ENCODE data around the gene TMEM86B. TPM values are rescaled to one million over a fixed set of nuclear protein-coding genes. Genes with fewer than 3 reads are reported as not detected.
A peak's percentile ranks its signal among the peaks of the same experiment; 100 is the strongest.

Gene TMEM86B
- total RNA-seq, 1 donor from 2014 or later: 2.9 TPM

DNA sequence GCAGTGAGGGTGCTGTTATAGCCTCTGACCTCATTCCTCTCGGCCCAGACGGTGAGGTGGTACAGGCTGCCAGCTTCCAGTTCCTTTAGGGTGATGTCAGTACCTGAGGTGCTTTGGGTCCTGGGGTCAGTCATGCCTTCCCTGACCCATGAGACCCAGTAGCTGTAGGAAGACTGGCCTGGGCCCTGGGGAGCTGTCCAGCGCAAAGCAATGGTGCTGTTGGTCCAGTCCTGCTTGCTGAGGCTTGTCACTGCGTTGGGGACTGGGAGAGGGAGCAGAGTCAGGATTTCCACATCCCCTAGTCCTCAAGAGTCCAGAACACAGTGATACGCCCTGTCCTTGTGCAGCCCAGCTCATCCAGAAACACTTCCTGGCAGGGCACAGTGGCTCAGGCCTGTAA is 29.9 kb downstream of the TMEM86B start:
- Histone ChIP-seq H3K27ac (no peak overlapping the region), H3K4me1 (no peaks in the 10 kb centered on the region), H3K4me3 (no peak overlapping the region), H3K36me3 (no peaks in the 10 kb centered on the region), H3K27me3 (no peaks in the 10 kb centered on the region), H3K9me3 (no peaks in the 10 kb centered on the region)
- DNase-seq (ENCODE audit: extremely low spot score in 2 of 2): no peak
- intact Hi-C loops (cut with DNase I): no loop called here
- TF ChIP-seq POLR2AphosphoS5 (IDR thresholded peaks at IDR 0.05; ENCODE audit: insufficient read depth in 1 of 2, low read depth in 1 of 2) (no peak), POLR2A (IDR thresholded peaks at IDR 0.05) (no peak), CTCF (IDR thresholded peaks at IDR 0.05) (no peak)

DNA sequence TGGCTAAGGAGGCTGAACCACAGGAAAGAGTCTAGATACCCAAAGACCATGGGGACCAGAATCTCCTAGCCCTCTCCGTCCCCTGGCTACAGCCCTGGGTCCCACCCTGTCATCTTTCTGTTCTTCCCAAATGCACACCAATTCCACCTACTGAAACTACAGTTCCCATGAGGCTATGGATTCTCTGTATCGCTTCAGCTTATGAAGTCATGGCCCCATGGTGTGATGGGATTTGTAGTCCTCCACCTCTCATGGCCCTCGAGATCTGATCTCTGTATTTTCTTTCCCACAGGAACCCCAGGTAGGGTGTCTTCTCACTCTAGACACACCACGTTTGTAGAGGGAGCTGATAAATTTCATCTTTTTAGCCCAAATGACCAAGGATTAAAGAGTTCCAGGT is 31.0 kb downstream of the TMEM86B start:
- no peaks in the 10 kb centered on the region for H3K27me3 ChIP-seq
- no peak for DNase-seq (ENCODE audit: extremely low spot score in 2 of 2)
- no peaks in the 10 kb centered on the region for H3K9me3 ChIP-seq
- no peaks in the 10 kb centered on the region for H3K36me3 ChIP-seq
- intact Hi-C loops (cut with DNase I): no loop called here
- H3K4me1 ChIP-seq: no peaks in the 10 kb centered on the region
- no peak overlapping the region for H3K27ac ChIP-seq
- TF ChIP-seq CTCF (IDR thresholded peaks at IDR 0.05) (no peak), POLR2A (IDR thresholded peaks at IDR 0.05) (no peak), POLR2AphosphoS5 (IDR thresholded peaks at IDR 0.05; ENCODE audit: insufficient read depth in 1 of 2, low read depth in 1 of 2) (no peak)
- H3K4me3 ChIP-seq: no peak overlapping the region

DNA sequence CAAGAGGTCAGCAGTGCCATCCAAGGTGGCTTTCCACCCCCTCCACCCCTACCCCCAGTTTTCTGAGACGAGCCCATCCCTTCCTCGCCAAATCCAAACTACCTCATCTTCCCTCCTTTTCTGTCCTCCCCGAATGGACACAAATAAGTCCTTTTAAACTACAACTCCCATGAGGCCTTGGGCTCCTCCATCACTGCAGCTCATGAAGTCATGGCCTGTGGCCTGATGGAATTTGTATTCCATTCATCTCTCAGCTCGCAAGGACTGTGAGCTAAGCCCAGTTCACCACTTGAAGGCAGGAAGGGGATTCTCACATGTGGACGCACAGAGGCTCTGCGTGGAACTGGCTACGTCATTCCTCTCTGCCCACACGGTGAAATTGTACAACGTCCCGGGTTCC is 31.8 kb downstream of the TMEM86B start:
- H3K4me3 ChIP-seq: no peak overlapping the region
- DNase-seq (ENCODE audit: extremely low spot score in 2 of 2): no peak
- intact Hi-C loops (cut with DNase I): no loop called here
- no peaks in the 10 kb centered on the region for H3K4me1 ChIP-seq
- TF ChIP-seq CTCF (IDR thresholded peaks at IDR 0.05) (no peak), POLR2AphosphoS5 (IDR thresholded peaks at IDR 0.05; ENCODE audit: insufficient read depth in 1 of 2, low read depth in 1 of 2) (no peak), POLR2A (IDR thresholded peaks at IDR 0.05) (no peak)
- no peaks in the 10 kb centered on the region for H3K9me3 ChIP-seq
- H3K27ac ChIP-seq: no peak overlapping the region
- no peaks in the 10 kb centered on the region for H3K36me3 ChIP-seq
- H3K27me3 ChIP-seq: no peaks in the 10 kb centered on the region

DNA sequence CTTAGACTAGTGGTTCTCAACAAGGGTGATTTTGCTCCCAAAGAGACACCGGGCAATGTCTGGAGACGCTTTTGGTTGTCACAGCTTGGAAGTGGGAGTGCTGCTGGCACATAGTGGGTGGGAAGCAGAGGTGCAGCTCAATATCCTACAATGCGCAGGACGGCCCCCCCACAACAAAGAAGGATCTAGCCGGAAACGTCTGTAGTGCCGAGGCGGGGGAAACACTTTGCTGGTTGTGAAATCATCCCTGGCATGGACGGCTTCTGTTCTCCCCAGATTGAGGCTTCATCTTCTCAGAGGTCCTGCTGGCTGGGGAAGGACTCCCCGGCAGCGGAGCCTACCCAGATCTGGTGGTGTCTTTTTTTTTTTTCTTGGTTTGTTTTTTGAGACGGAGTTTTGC is 35.1 kb downstream of the TMEM86B start:
- Histone ChIP-seq H3K4me3 (no peak overlapping the region), H3K9me3 (no peaks in the 10 kb centered on the region), H3K36me3 (no peaks in the 10 kb centered on the region), H3K27ac (no peak overlapping the region), H3K4me1 (no peaks in the 10 kb centered on the region), H3K27me3 (no peaks in the 10 kb centered on the region)
- intact Hi-C loops (cut with DNase I): no loop called here
- DNase-seq (ENCODE audit: extremely low spot score in 2 of 2): no peak
- TF ChIP-seq CTCF (IDR thresholded peaks at IDR 0.05): no peak
- no peak for TF ChIP-seq POLR2A (IDR thresholded peaks at IDR 0.05)
- no peak for TF ChIP-seq POLR2AphosphoS5 (IDR thresholded peaks at IDR 0.05; ENCODE audit: insufficient read depth in 1 of 2, low read depth in 1 of 2)

GRCh38 chr19:55189403-55189835 is 39.1 kb downstream of the TMEM86B start:
- H3K9me3 ChIP-seq: no peaks in the 10 kb centered on the region
- peak in 1 of 2 donors; percentile 93 for DNase-seq (ENCODE audit: extremely low spot score in 2 of 2)
- TF ChIP-seq CTCF (IDR thresholded peaks at IDR 0.05): no peak
- TF ChIP-seq POLR2A (IDR thresholded peaks at IDR 0.05): no peak
- peak; percentile 65 to 87 for TF ChIP-seq POLR2AphosphoS5 (IDR thresholded peaks at IDR 0.05; ENCODE audit: insufficient read depth in 1 of 2, low read depth in 1 of 2)
- H3K4me3 ChIP-seq: no peak overlapping the region
- H3K4me1 ChIP-seq: no peaks in the 10 kb centered on the region
- intact Hi-C loops (cut with DNase I): no loop called here
- H3K36me3 ChIP-seq: no peaks in the 10 kb centered on the region
- H3K27me3 ChIP-seq: no peaks in the 10 kb centered on the region
- H3K27ac ChIP-seq: peak overlapping the region; percentile 63

All from vagina (tissue), 2 donors.